GM18511 (cell line): ENCODE data around the gene GDA.
"Not testable (repeated sequence)": the region's sequence is repeated elsewhere in the genome, so short reads cannot be mapped to it uniquely, and the experiment has no call there.

ENCODE experiments used
- ATAC-seq: cut with Tn5 transposase; IDR thresholded peaks from one replicate; pipeline ENCODE4 v1.9.1; 2021; ENCODE audit warnings: mild to moderate bottlenecking, moderate library complexity; ENCODE audit not compliant: unreplicated experiment

GDA gene

DNA sequence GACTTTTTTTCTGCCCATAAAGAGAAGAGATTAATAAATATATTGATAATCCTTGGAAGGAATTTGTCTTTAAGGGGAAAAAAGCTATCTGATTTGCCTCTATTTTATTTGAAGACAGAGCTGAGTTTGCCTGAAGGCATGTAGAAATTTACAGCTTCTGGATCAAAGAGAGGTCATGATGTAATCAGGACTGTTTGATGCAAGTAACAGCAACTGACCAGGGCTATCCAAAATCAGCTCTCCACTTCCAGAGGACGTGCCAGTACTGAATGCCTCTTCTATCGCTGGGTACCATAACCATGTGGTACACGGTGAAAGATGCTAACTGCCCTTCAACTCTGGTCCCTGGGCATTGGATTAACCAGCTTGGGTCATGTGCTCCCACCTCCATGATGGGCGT is 125.2 kb downstream of the GDA start:
- no peak for ATAC-seq

DNA sequence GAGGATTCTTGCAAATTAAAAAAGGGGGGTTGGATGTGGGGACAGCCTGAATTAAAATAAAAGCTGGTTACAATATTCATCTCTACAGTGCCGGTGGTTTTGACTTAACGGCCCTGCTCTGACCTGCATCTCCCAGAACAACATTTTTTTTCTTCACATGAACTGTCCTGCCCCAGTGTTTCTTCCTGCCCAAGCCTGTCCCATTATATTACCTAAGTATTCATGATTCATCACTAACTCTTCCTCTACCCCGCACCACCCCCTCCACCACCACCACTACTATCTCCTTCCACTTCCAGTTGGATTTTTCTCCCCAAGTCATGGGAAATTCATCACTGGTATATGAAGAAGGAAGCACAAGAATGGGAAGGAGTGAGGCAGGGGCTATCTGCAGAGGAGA is 125.7 kb downstream of the GDA start:
- no peak for ATAC-seq

DNA sequence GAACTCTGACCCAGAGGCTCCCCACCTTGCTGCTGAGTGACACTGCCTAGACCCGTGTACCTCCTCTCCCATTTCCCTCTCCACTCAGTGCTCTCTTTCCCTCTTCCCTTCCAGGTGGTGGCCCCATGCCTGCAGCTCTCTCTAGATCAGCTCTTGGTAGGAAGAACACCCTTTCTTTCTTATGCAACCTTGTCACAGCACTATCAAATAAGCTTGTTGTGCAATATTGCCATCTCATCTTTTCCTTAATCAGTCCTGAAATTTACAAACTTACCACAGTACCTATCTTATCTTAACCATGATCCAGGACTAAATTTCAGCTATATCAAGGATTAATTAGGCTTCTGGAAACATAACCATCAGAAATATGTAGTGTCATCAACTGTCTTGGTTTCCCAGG is 127.2 kb downstream of the GDA start:
- ATAC-seq = no peak

DNA sequence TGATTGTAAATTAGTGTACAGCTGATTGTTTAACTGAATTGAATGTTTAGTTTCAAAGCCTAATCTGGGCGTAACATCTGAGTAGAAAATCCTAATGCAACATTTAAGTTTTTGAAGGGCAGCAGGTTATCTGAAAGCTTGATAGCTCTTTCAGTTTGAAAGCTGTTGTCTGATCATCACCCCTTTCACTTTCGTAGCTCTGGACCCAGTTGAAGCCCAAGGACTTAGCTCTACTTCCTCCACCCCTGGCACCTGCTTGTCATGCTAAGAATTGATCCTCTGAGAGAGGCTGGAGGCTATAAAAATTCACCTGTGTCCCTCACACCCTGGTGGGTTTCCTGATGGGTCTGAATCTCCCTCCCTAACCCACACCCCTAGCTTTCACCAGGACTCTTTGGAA is 129.7 kb downstream of the GDA start:
- peak; percentile 76 for ATAC-seq

DNA sequence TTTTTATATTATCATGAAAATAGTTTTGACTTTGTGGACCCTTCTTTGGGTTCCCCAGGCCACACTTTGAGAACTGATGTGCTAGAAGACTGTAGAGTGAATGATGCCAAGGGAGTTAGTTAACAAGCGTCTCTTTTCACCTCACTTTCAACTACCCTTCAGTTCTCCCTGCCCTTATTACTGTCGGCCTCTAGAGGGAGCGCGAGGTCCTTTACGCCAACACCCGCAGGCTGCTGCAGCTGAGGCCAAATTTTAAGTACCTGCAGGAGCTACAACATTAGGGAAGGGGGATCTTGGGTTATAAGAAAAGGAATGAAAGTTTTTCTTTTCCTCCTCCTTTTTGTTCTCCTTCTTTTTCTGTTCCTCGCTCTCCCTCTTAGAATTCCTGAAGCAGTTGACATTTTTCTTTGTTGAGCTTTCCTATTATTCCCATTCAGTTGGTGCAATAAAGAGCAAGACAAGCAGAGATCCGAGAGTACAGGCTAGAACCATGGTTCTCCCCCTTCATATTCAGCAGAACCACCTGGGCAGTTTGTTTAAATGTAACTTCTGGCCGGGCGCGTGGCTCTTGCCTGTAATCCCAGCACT is 131.8 kb downstream of the GDA start:
- peak; percentile 83 for ATAC-seq

DNA sequence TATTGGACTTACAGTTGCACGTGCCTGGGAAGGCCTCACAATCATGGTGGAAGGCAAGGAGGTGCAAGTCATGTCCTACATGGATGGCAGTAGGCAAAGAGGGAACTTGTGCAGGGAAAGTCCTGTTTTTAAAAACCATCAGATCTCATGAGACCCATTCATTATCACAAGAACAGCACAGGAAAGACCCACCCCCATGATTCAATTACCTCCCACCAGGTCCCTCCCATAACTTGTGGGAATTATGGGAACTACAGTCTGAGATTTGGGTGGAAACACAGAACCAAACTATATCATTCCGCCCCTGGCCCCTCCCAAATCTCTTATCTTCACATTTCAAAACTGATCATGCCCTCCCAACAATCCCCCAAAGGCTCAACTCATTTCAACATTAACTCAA is 140.2 kb downstream of the GDA start:
- no peak for ATAC-seq

DNA sequence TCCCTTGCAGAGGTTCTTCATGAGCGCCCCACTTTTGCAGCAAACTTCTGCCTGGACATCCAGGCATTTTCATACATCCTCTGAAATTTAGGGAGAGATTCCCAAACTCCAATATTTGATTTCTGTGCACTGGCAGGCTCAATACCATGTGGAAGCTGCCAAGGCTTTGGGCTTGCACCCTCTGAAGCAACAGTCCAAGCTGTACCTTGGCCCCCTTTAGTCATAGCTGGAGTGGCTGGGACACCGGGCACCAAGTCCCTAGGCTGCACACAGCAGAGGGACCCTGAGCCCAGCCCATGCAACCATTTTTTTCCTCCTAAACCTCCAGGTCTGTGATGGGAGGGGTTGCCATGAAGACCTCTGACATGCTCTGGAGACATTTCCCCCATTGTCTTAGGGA is 141.1 kb downstream of the GDA start:
- no peak for ATAC-seq

DNA sequence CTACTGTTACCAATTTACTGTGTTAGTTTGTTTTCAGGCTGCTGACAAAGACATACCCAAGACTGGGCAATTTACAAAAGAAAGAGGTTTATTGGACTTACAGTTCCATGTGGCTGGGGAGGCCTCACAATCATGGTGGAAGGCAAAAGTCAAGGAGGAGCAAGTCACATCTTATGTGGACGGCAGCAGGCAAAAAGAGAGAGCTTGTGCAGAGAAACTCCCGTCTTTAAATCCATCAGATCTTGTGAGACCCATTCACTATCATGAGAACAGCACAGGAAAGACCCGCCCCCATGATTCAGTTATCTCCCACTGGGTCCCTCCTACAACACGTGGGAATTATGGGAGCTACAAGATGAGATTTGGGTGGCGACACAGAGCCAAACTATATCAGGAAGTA is 142.3 kb downstream of the GDA start:
- ATAC-seq = not testable (repeated sequence)

DNA sequence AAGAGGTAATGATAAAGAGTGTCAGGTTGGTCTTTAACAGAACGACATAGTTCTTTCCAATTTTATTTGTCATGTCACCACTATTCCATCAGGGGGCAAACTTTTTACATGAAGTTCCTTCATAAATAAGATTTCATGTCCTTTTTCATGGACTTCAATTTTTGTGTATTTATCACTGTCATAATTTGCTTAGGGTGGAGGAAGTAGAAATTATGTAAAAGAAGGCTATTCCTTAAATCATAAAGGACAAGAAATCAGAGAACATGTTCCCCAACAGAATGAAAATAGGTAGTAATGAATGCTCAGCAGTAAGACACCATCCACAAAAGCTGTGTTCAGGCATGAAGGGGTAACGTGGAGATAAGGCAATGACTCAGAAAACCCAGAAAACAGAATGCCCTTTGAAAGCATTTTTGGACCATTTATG is 143.0 kb downstream of the GDA start:
- no peak for ATAC-seq

DNA sequence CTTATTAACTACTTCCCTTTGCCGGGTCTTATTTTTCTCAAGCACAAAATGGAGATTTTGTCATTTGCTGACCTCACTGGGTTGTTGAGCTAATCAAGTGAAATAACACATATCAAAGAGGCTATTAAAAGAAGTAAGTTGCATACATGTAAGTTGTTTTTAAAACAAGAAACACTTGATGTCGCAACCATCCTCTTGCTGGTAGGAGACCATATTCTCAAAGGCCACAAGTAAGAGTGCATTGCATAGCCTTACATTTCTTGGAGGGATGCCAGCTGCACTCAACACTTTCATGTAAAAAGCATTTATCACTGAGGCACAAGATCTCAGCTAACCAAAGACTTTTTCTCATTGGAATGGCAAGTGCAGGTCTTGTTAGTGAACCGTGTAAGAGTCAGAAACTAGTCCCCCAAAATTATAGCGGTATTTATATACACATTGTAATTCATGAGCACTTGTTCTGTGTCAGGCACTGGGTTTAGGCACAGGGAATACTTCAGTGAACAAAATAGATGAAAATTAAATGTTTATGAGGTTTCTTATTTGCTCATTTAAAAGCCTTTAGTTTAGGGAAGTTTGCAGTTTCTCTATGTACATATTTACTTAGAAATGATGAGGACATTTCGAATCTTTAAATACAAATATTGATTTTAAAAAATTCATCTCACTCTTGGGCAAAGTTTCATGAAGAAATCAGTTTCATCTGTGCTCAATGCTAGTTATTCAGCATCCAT is 143.8 kb downstream of the GDA start:
- ATAC-seq = no peak

DNA sequence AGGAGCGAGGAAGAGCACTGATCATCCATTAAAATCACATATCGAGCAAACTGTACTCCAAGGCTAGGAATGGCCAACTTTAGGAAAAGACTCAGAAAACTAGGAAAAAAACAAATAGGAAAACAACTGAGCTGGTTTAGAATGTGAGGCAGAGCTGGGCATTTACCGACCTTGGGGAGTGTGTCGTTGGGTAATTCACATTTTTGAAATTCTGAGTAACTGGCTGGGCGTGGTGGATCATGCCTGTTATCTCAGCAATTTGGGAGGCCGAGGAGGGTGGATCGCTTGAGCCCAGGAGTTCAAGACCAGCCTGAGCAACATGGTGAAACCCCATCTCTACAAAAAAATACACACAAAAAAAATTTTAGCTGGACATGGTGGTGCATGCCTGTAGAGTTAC is 145.7 kb downstream of the GDA start:
- peak; percentile 19 for ATAC-seq

DNA sequence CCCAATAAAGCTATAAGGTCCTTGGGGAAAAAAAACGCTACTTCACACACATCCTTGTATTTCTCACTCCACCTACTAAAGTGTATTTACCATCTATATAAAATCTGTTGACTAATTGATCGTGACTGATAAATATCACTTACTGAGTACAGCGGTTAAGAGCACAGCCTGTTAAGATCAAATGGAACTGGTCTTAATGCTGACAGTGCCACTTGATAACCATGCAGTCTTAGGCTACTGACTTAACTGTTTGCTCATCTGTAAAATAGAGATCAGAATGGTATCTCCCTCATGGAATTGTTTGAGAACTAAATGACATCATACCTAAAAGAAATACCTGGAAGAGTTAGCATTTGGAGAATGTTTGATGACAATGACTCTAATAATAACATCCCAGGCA is 148.3 kb downstream of the GDA start:
- ATAC-seq = no peak

DNA sequence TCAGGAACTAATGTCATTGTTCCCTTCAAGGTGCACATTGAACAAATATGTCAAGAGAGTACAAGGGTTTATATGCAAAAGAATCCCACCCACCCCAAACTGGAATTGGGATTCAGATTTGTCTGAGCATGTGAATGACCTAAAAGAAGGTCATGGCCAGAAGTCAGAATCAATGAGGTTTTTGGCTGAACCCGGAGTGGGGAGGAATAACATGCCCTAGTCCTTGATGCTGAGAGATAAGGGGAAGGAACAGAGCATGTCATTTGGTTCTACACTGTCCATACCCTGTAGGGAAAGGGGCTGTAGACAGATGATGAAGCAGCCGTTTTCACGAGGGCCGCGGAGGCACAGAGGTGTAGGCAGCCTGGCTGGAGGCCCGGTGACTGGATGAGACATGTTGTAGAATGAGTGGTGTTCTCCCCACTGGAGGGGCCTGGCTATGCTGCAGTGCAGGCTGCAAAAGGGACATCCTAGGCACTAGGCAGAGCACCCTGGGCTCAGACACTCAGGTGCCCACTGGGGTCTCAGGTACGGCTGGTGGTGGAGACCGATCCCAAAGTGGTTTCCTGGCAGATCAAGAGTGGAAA is 149.9 kb downstream of the GDA start:
- no peak for ATAC-seq

DNA sequence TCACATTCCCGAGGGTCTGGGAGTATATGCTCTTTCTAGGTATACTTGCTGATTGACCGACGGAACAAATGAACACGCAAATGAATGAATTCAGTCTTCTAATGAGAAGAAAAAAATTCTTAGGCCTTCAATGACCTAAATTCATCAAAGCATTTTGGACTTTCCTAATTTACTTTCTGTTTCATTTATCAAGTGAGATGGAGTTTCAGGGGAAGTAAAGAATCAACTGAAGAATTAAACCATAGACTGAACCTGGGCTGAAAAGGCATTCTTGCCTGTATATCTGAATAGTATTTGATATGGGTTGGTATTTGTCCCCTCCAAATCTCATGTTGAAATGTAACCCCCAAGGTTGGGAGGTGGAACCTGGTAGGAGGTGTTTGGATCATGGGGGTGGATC is 151.6 kb downstream of the GDA start:
- ATAC-seq = peak; percentile 43
